NCI-H345 treated with DMSO at 0.1 percent for 48 hours (cell line): Measurements from ENCODE around the gene TCF20.

Experiments used
- DNase-seq: peaks from one replicate; lab custom pipeline; 2025; ENCODE audit not compliant: unreplicated experiment; lab: John Stamatoyannopoulos, UW

Gene TCF20

DNA sequence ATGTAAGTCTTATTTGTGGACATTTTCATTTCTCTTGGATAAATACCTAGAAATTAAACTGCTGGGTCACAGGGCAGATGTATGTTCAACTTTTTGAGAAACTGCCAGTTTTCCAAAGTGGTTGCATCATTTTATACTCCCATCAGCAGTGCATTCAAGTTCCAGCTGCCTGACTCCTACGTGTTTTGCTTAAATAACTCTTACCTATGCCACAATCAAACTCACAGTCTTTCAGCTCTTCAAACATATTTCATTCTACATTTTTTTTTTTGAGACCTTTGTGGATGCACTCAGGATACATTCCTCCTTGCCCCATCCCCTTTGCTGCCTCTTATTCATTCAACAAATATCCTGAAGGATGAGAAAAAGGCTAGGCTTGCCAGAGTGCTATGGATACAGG is 9.2 kb downstream of the TCF20 start:
- no peak for DNase-seq

DNA sequence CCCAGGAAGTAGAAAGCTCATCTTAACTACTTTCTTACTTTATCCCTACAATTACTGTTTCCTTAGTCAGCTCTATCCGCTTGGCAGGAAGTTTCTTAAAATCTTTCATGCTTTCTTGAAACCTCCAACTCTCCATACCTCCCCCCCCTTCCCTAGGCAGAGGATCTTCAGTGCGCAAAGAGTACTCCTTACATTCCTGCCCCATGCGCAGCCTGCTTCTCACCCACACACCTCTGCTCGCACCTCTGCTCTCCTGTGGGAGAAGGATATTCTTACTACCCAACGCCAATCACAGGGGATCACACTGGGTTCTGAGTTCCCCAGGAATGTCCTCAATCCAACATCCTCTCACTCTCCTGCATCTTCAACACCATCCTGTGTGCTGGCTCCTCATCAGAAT is 12.3 kb downstream of the TCF20 start:
- DNase-seq: no peak

DNA sequence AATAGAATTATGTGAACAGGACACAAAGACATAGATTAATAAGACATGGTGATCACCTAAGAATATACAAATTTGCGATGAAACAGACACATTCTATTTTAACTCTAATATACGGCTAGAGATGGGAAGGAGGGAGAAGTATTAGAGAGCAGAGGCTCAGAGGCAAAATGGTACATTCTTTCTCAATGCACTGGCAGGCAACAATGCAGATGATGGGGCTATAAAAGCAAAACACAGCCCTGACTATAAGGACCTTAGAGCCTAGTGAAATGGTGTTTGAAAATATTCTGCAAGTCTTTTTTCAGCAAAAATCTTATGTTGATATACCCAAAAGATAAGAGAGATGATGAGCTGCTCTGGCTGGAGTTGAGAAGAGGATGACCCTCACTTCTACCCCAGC is 13.1 kb downstream of the TCF20 start:
- DNase-seq: no peak

DNA sequence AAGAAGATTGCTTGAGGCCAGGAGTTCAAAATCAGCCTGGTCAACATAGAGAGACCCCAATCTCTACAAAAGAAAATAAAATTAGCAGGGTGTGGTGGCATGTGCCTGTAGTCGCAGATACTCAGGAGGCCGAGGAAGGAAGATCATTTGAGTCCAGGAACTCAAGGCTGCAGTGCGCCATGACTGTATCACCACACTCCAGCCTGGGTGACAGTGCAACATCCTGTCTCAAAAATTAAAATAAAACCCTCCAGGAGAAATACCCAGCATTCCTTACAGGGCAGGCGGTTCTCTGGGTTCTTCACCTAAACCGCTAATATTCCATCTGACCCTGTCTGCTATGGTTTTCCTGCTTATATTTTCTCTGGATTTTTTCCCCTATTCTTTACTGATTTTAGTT is 13.5 kb downstream of the TCF20 start:
- DNase-seq: no peak

DNA sequence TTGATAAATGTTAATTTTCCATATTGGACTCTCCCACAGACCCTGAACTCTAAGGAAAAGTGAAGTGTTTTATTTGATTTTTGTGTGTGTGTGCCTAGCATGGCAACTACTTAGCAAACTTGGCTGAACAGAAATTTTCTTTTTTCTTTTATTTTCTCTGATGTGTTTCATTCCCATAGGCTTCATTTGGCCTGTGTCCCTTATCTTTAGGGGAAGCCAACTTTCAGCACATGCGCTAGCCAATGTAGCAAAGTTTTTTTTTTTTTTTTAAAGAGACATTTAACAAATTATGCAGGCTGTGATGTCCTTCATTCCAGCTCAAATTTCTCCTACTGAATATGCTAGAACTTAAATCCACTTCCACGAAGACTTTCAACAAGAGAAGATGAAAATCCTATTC is 14.2 kb downstream of the TCF20 start:
- DNase-seq: no peak

DNA sequence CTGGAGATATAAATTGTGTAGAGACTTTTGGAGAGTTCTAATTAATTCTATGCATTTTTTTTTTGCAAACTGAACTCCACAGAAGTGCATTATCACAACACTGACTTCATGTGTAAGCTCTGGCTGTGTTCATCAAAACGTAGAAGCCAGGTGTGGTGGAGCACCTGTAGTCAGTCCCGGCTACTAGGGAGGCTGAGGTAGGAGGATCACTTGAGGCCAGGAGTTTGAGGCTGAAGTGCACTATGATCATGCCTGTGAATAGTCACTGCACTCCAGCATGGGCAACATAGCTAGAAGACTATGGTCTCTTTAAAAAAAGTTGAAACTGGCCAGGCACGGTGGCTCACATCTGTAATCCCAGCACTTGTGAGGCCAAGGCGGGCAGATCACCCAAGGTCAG is 20.6 kb downstream of the TCF20 start:
- DNase-seq: no peak

DNA sequence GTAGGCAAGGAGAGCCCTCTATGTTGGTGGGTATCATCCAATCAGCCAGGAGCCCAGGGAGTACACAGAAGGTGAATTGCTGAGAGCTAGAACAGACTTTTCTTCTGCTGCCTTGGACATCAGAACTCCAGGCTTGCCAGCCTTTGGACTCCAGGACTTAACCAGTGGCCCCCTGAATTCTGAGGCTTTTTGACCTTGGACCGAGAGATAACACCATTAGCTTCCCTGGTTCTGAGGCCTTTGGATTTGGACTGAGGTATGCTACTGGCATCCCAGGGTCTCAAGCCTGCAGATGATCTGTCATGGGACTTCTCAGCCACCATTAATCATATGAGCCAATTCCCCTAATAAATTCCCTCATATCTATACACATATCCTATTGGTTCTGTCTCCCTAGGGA is 21.5 kb downstream of the TCF20 start:
- DNase-seq: no peak

DNA sequence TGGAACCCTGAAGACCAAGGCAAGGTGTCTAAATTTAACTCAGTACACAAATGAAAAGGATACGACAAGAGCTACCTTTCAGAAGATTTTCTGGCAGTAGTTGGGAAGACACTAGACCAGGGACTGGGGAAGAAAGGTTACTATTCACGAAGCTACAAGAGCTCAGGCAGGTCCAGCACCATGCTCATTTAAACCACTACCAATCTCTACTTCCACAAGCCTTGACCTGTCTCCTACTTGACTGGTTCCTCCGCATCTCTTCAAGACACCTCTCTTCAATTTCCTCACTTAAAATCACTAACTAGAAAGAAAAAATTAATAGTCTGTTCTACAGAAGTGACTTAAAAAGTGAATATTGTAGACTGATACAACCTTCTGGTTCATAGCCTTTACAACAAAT is 22.9 kb downstream of the TCF20 start:
- no peak for DNase-seq

DNA sequence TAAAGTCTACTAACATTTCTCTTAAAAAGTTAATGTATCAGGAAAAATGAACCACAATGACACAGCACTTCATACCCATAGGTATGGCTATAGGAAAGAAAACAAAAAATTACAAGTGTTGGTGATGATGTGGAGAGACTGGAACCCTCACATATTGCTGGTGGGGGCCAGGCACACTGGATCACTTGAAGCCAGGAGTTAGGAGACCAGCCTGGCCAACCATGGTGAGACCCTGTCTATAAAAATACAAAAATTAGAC is 26.7 kb downstream of the TCF20 start:
- DNase-seq: no peak

DNA sequence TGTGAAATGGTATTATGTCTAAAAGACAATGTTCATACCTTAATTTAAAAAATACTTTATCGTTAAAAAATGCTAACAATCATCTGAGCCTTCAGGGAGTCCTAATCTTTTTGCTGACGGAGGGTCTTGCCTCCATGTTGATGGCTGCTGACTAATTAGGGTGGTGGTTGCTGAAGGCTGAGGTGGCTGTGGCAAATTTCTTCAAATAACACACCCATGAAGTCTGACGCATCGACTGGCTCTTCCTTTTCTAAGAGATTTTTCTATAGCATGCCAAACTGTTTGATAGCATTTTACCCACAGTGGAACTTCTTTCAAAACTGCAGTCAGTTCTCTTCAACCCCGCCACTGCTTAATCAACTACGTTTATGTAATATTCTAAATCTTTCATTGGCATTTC is 33.6 kb downstream of the TCF20 start:
- DNase-seq: no peak

DNA sequence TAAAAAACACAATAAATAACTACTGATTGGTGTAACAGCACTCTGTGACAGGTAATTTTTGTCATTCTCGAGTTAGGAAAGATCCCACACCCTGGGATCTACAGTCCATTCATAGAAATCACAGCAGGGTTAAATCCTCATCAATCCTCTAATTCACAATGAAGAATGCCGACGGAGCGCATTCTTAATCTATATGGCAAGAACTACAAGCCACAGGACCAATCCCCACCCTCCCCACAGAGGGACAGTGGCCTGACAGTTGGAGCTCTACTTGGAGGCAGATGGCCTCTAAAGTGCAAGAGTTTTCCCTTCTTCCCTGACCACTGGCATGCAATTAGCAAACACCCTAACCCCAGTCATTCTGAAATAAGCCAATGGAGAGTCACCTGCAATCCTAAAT is 34.2 kb downstream of the TCF20 start:
- DNase-seq: no peak

DNA sequence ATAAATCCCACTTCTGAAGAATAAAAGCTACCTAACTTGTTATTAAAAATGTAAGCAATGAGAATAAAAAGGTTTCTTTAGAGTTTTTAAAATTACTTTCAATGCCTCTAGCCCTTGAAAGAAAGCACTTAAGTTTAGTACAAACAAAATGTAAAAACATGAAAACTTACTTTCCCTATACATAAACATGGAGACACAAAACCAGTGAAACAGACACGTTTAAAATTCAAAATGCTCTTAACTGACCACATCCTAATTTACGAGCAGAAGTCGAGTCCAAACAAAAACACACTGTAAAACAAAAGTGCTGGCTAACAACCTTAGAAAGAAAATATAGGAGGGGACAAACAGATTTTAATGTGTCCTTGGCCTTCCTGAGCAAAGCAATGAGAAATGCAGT is 36.6 kb downstream of the TCF20 start:
- no peak for DNase-seq

DNA sequence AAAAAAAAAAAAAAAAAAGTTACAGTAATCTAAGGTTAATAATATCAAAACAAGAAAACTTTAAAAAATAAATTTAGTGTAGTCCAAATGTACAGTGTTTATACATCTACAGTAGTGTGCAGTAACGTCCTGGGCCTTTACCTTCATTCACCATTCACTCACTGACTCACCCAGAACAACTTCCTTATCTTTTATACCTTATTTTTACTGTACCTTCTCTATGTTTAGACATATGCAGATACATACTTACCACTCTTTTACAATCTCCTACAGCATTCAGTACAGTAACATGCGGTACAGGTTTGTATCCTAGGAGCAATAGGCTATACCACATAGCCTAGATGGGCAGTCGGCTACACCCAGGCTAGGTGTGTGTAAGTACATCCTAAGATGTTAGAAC is 38.5 kb downstream of the TCF20 start:
- DNase-seq: no peak

DNA sequence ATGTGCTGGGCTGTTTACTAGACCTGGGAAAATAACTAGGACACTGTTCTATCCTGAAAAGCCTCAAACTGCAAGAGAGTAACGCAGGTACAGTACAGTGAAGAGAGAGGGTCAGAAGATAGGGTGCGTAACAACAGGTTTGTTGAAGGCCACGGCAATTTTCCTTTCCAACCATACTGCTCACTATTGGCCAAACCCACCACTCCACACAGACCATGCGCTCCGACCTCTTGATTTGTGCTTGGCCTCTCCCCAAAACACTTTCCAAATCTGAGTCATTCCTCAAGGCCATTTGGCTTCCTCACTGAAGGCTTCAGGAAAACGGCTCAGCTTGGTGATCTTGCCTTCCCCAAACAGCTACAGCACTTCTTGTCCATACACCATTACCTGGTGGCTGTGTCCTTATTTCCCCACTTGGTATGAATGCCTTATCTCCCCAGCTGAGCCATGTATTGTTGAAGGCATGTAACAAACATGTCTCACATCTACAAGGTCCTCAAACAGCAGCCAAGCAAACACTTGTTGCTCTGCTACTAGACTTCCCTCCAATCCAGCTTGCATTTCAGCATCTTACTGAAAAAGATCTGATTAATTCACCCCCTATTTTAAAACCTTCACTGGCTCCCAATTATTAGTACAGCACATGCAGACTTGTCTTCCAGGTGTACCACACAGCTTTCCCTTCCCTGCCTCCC is 40.9 kb downstream of the TCF20 start:
- no peak for DNase-seq

DNA sequence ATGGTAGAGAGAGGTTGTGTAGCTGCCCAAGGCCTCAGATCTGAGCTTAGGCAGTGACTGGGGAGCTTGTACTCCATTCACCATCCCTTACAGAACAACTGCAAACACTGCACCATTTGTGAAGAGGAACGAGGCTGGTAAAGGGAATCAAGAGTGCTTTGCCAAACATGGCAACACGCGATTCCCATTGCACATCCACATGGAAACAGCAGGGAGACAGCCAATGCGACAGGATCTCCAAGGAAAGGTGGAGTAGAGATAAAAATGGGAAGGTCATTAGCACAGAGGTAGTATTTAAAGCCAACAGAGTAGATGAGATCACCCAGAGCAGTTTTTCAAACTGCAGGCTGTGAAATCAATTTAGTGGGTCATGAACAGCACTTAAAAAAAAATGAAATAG is 42.0 kb downstream of the TCF20 start:
- DNase-seq: no peak

DNA sequence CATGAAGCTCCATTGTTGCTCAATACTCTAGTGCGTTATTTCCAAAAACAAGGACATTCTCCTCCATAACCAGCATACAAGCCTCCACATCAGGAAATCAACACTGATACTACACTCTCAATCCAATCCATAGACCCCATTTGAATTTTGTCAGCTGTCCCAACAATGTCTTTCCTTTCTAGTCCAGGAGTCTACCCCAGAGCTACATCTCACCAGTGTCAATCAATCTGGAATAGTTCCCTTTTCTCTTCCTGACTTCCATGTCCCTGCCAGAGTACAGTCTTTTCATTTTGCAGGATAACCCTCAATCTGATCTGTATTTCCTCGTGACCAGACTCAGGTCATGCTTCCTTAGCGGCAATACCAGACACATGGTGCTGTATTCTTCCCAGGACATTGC is 43.0 kb downstream of the TCF20 start:
- DNase-seq: no peak

DNA sequence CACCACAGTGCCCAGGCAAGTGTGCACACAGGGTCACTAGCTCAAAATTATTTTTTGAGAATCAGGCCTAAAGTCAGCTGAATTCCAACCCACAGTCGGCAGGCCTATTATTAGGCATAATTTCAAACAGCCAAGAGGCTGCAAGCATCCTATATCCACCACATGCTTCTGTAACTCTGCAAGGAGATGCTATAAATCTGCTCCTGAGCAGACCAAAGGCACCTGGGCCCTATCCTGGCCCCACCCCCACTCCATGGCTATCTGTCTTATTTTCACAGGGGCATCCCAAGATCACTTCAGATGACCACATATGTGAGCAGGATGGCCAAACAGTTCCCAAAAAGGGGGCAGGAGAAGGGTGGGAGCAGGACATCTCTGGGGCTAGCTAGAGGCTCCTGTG is 44.6 kb downstream of the TCF20 start:
- no peak for DNase-seq

DNA sequence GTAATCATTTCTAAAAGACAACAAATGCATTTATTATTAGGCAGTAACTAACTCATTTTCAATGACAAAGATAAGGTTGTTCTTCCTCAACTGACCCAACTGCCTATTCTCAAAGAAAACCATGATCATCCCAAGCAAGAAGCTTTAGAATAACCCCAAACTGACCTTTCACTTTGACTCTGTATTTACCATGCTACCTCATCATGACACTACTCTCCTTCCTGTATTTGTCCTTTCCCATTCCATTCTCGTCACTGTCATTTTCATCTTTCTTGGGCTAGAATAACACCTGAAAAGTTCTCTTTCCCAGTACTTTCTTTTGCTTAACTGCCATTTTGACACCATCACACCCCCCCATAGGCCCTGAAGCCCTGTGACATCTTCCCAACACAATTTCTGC is 48.3 kb downstream of the TCF20 start:
- no peak for DNase-seq
